HG03342 (cell line): ENCODE measurements around the gene LGR4.

Source experiments
- ATAC-seq: cut with Tn5 transposase; IDR thresholded peaks from one replicate; pipeline ENCODE4 v1.9.1; 2021; ENCODE audit warnings: mild to moderate bottlenecking, moderate library complexity; ENCODE audit not compliant: unreplicated experiment

The LGR4 gene

GRCh38 chr11:27487706-27488105 is 15.1 kb upstream of the LGR4 start:
- ATAC-seq = no peak

GRCh38 chr11:27485930-27486773 is 13.6 kb upstream of the LGR4 start:
- ATAC-seq = peak; percentile 69

GRCh38 chr11:27482793-27483192 is 10.2 kb upstream of the LGR4 start:
- ATAC-seq = no peak

- no peak for ATAC-seq
Observed at GRCh38 chr11:27481992-27482391, 9.4 kb upstream of the LGR4 start.

GRCh38 chr11:27477831-27478230 is 5.2 kb upstream of the LGR4 start:
- no peak for ATAC-seq

GRCh38 chr11:27477243-27477642 is 4.7 kb upstream of the LGR4 start:
- ATAC-seq = no peak

GRCh38 chr11:27475622-27476021 is 3.0 kb upstream of the LGR4 start:
- no peak for ATAC-seq

GRCh38 chr11:27473017-27473406 is 422 bp upstream of the LGR4 start:
- ATAC-seq = no peak

- ATAC-seq = peak; percentile 42
Observed at GRCh38 chr11:27471589-27472397, 797 bp downstream of the LGR4 start.

GRCh38 chr11:27470826-27471588 is 1.6 kb downstream of the LGR4 start:
- ATAC-seq = no peak

GRCh38 chr11:27470166-27470565 is 2.4 kb downstream of the LGR4 start:
- ATAC-seq = no peak

- ATAC-seq = no peak
Observed at GRCh38 chr11:27468995-27469695, 3.4 kb downstream of the LGR4 start.

- ATAC-seq = no peak
Observed at GRCh38 chr11:27468209-27468994, 4.2 kb downstream of the LGR4 start.

GRCh38 chr11:27467181-27467913 is 5.2 kb downstream of the LGR4 start:
- ATAC-seq = no peak

GRCh38 chr11:27466363-27466762 is 6.2 kb downstream of the LGR4 start:
- ATAC-seq = no peak

GRCh38 chr11:27465629-27466028 is 7.0 kb downstream of the LGR4 start:
- no peak for ATAC-seq

GRCh38 chr11:27464909-27465308 is 7.7 kb downstream of the LGR4 start:
- no peak for ATAC-seq

- no peak for ATAC-seq
Observed at GRCh38 chr11:27464289-27464696, 8.3 kb downstream of the LGR4 start.

- ATAC-seq = no peak
Observed at GRCh38 chr11:27462543-27462942, 10.0 kb downstream of the LGR4 start.
